AG04449 (cell line): ENCODE measurements around the gene TMEM8B.

Experiments used
- CTCF ChIA-PET: fragments of 350-600 bp; formaldehyde crosslinking; extraction: SDS; loops from one replicate; lab custom pipeline; 2021; ENCODE audit warnings: antibody characterized with exemption; lab: Yijun Ruan, JAX
- POLR2A ChIA-PET: fragments of 400-600, 350-600 bp; formaldehyde crosslinking; extraction: SDS; loops from one replicate; lab custom pipeline; 2020; ENCODE audit warnings: antibody characterized with exemption, inconsistent platforms; lab: Yijun Ruan, JAX
- DNase-seq: peaks from one replicate; pipeline ENCODE4 v3.0.0-alpha.2; 2010; ENCODE audit warnings: low read depth, low spot score
- H3K4me3 ChIP-seq: 2 replicates; pipeline ENCODE4 v1.5.1; 2011; ENCODE audit warnings: low read depth, mild to moderate bottlenecking, control low read depth, low read length
- TF ChIP-seq, protein P1 (sequence below): IDR thresholded peaks from one replicate; pipeline ENCODE4 v1.5.1; 2011; ENCODE audit warnings: mild to moderate bottlenecking, moderate library complexity, low read length, control low read depth, inconsistent platforms; ENCODE audit not compliant: insufficient read depth; ENCODE audit errors: missing control alignments

Gene TMEM8B

DNA sequence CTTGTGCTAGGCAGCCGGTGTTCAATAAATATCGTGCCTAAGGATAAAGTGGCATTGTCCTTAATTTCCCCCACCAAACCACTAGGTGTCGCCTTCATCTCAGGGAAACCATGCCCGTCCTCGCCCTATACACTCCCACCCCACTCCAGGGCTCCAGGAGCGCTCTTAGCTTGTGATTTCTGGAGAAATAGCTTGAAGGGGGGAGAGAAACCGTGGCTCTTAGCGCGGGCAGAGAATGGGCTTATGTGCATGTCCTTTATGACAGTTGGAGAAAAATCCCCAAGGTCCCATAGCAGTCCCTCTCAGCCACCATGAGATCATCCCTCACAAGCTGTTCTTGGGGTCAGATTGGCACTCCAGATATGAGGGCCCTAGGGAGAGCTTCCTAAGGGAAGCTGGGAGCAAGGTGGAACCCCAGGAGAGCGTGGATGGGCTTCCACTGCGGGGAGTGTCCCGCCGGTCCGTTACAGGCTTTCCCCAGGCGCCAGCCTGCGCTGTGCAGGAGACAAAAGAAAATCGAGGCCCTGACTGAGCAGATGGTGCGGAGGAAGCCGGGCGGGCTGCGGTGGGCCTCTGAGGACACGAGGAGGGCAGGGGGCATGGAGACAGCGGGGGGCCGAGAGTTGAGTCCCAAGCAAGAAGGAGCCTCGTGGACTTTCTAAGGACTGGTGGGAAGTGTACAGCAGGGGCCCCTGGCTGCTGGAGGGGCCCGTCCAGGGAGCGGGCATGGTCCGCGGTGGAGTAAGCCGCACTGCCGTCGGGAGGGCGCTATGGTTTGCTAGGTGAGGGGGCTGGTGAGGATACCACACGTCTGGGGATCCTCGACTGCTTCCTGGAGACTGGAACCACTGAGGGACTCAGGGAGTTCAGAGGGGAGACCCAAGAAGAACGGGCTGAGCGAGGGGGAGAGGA, 38.4 kb upstream of the TMEM8B start:
- POLR2A ChIA-PET = interaction anchor here (0.9 to 1.2 kb wide), 4 partner anchors 21 to 115 kb away, joined by 3 to 7 read pairs (median 4); partner anchors contain the start of genes HRCT1 and SPAG8

DNA sequence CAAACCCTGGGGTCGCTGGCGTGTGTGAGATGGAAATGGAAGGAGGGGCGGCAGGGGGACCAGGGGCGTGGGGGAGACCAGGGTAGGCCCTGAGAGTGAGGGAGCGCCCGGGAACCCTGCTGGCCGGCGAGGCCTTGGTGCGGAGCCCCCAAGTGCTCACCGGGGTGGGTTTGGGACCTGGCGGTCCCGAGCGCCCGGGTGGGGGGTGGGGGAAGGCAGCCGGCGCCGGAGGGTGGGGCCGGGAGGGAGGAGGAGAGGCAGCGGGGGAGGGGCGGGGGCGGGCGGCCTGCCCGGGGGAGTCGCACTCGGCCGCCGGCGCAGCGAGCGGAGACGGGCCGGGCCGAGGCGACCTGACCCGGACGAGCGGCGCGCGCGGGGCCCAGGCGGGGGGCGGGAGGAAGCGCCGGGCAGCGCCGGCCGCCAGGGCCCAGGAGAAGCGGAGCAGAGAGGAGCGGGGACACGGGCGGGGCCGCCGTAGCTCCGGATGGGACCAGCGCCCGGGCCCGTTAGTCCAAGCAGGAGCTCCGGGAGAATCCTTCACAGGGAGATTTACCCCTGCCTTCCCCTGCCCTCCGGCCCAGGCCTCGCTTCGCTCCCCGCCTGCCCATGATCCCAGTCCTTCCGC, 37.6 kb upstream of the TMEM8B start, which contains the start of gene NPR2:
Gene NPR2, plus strand, starts transcription at position 295 of the 625 bp plus-strand sequence. CDS start 818 bp downstream, outside the sequence.
- no peak for DNase-seq
- POLR2A ChIA-PET = no interaction called here

More for the DNA sequence above, 38.4 kb upstream of the TMEM8B start:
- peak; percentile 31 for DNase-seq
- CTCF ChIA-PET = interaction anchor here (0.6 to 8.2 kb wide), 61 partner anchors 10 to 766 kb away, joined by 3 to 201 read pairs (median 5); partner anchors contain the start of genes FAM221B, GBA2, HINT2 and HRCT1
- peak overlapping the region; percentile 42 for H3K4me3 ChIP-seq
- TF ChIP-seq, protein P1, sequence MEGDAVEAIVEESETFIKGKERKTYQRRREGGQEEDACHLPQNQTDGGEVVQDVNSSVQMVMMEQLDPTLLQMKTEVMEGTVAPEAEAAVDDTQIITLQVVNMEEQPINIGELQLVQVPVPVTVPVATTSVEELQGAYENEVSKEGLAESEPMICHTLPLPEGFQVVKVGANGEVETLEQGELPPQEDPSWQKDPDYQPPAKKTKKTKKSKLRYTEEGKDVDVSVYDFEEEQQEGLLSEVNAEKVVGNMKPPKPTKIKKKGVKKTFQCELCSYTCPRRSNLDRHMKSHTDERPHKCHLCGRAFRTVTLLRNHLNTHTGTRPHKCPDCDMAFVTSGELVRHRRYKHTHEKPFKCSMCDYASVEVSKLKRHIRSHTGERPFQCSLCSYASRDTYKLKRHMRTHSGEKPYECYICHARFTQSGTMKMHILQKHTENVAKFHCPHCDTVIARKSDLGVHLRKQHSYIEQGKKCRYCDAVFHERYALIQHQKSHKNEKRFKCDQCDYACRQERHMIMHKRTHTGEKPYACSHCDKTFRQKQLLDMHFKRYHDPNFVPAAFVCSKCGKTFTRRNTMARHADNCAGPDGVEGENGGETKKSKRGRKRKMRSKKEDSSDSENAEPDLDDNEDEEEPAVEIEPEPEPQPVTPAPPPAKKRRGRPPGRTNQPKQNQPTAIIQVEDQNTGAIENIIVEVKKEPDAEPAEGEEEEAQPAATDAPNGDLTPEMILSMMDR = peak; percentile 82

DNA sequence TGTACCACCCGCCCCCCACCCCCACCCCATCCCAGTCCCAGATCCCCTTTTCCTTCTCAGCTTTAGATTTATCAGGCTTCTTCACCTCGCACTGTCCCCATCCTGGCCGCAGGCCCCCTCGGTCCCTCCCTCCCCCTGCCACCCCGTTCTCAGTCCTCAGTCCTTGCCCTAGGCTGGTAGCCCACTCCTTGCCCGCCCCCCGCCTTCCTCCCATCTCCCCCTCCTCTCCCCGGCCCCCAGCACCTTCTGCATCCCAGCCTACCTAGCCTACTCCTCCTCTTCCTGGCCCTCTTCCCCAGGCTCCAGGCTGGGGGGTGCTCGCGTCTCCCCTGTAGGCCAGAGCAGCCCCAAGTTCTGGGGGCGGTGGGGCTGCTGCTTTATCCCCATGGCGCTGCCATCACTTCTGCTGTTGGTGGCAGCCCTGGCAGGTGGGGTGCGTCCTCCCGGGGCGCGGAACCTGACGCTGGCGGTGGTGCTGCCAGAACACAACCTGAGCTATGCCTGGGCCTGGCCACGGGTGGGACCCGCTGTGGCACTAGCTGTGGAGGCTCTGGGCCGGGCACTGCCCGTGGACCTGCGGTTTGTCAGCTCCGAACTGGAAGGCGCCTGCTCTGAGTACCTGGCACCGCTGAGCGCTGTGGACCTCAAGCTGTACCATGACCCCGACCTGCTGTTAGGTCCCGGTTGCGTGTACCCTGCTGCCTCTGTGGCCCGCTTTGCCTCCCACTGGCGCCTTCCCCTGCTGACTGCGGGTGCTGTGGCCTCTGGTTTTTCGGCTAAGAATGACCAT, 36.8 kb upstream of the TMEM8B start:
- H3K4me3 ChIP-seq = peak overlapping the region; percentile 64
- DNase-seq = no peak
- POLR2A ChIA-PET = no interaction called here
- CTCF ChIA-PET = interaction anchor here (0.6 to 8.2 kb wide), 14 partner anchors 14 to 536 kb away, joined by 3 to 201 read pairs (median 4); partner anchors contain the start of genes FAM221B, HINT2, HRCT1 and SPAG8
- TF ChIP-seq, protein P1 = no peak

More for the DNA sequence above, 37.6 kb upstream of the TMEM8B start, which contains the start of gene NPR2:
- CTCF ChIA-PET = interaction anchor here (0.6 to 8.2 kb wide), 8 partner anchors 15 to 537 kb away, joined by 3 to 201 read pairs (median 4); partner anchors contain the start of genes FAM221B, HINT2, SPAG8 and TMEM8B
- H3K4me3 ChIP-seq = peak within 1 kb of the TSS; percentile 64
- TF ChIP-seq, protein P1 = no peak

DNA sequence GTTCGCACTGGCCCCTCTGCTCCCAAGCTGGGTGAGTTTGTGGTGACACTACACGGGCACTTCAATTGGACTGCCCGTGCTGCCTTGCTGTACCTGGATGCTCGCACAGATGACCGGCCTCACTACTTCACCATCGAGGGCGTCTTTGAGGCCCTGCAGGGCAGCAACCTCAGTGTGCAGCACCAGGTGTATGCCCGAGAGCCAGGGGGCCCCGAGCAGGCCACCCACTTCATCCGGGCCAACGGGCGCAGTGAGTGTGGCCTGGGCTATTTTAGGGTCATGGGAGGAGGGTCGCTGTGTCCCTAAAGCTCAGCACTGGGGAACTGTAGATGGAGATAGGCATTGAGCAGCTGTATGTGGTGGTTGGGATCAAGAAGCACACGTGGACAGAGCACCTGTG, 36.2 kb upstream of the TMEM8B start:
- CTCF ChIA-PET = interaction anchor here (1.0 to 8.2 kb wide), 8 partner anchors 14 to 216 kb away, joined by 3 to 201 read pairs (median 6); partner anchors contain the start of genes FAM221B, HINT2, HRCT1 and SPAG8
- no peak for DNase-seq
- TF ChIP-seq, protein P1 = no peak
- POLR2A ChIA-PET = interaction anchor here (0.6 kb wide), 1 partner anchor 169 kb away, joined by 3 read pairs; no protein-coding TSS in a partner anchor
- peak overlapping the region; percentile 64 for H3K4me3 ChIP-seq

DNA sequence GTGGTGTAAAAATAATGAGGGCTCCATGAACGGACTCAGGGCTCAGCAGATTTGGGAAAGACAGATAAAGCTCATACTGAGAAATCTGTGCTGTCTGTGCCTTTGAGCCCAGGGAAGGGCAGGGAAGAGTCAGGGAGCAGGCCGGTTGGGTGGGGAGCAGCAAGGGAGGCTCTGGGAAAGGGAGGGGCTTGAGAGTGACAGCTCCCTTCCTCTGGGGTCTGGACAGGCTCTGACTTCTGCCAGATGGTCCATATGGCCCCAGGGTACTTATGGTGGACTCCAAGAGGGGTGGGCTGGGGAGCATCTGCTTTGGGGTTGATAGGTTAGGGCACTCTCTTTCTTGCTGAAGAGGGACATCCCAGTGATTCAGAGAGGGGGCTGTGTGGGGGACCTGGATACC, 35.6 kb upstream of the TMEM8B start:
- H3K4me3 ChIP-seq = peak overlapping the region; percentile 64
- TF ChIP-seq, protein P1 = no peak
- POLR2A ChIA-PET = interaction anchor here (0.6 kb wide), 1 partner anchor 168 kb away, joined by 3 read pairs; no protein-coding TSS in a partner anchor
- DNase-seq = no peak
- CTCF ChIA-PET = interaction anchor here (1.0 to 8.2 kb wide), 8 partner anchors 13 to 215 kb away, joined by 3 to 201 read pairs (median 6); partner anchors contain the start of genes FAM221B, HINT2, HRCT1 and SPAG8
